B cell (primary cell): ENCODE measurements around the gene PRPSAP1. TPM values are rescaled to one million over a fixed set of nuclear protein-coding genes. Genes with fewer than 3 reads are reported as not detected.

ENCODE experiments used
- ATAC-seq: fragments of 200-7000 bp; cut with Tn5 transposase; one replicate; pipeline ENCODE4 v1.10.0; 2021; ENCODE audit warnings: low read depth, mild to moderate bottlenecking, moderate number of reproducible peaks, moderate library complexity
- CTCF ChIA-PET: fragments of 350-600 bp; sonication (Branson Sonifier 250); formaldehyde crosslinking; loops from one replicate; lab custom pipeline; 2021; ENCODE audit warnings: antibody characterized with exemption, inconsistent platforms; lab: Charles Lee
- POLR2A ChIA-PET: fragments of 350-600 bp; sonication (Branson Sonifier 250); formaldehyde crosslinking; loops from one replicate; lab custom pipeline; 2021; ENCODE audit warnings: antibody characterized with exemption; lab: Charles Lee
- DNase-seq: peaks from one replicate; pipeline ENCODE4 v3.0.0; 2013
- H2AFZ ChIP-seq: 2 replicates; pipeline ENCODE4 v1.6.1; 2012; ENCODE audit warnings: mild to moderate bottlenecking, low read depth, low read length; ENCODE audit not compliant: insufficient read depth, poor library complexity, severe bottlenecking
- H3K27ac ChIP-seq, 2 donors: 1 replicate in 1 of 2; 2 replicates in 1 of 2; pipeline ENCODE4 v1.5.1; 2012 to 2013; ENCODE audit warnings: low read length in 2 of 2, mild to moderate bottlenecking in 2 of 2, moderate library complexity in 1 of 2
- H3K27me3 ChIP-seq, 4 experiments: fragments of 200-600 bp in 1 of 4; sonication (generic) in 1 of 4; replicated peaks in 1 of 4; 1 replicate in 2 of 4; 2 replicates in 2 of 4; pipeline versions ENCODE4 v1.6.1 to v1.7.0; 2013 to 2016; ENCODE audit warnings: low read length in 3 of 4, mild to moderate bottlenecking in 2 of 4, mixed read lengths in 1 of 4, moderate library complexity in 1 of 4; ENCODE audit not compliant: insufficient read depth in 4 of 4, control insufficient read depth in 3 of 4; ENCODE audit errors: control extremely low read depth in 1 of 4
- H3K36me3 ChIP-seq, 2 experiments: replicated peaks in 1 of 2; 1 replicate in 1 of 2; 2 replicates in 1 of 2; pipeline versions ENCODE4 v1.6.1 to v1.7.1; 2013; ENCODE audit warnings: low read length in 1 of 2; ENCODE audit not compliant: insufficient read depth in 2 of 2, control insufficient read depth in 1 of 2; ENCODE audit errors: control extremely low read depth in 1 of 2, extremely low read depth in 1 of 2
- H3K4me1 ChIP-seq, 2 donors: fragments of 200-600 bp in 1 of 2; sonication (generic) in 1 of 2; 1 replicate in 1 of 2; 2 replicates in 1 of 2; pipeline versions ENCODE4 v1.5.1 to v1.6.1; 2013 to 2017; ENCODE audit warnings: low read length in 2 of 2; ENCODE audit not compliant: control insufficient read depth in 2 of 2, insufficient read depth in 2 of 2
- H3K4me2 ChIP-seq: replicated peaks from 2 replicates; pipeline ENCODE3; 2012; ENCODE audit warnings: mild to moderate bottlenecking, low read depth, low read length; ENCODE audit not compliant: poor library complexity, severe bottlenecking
- H3K4me3 ChIP-seq, 5 experiments: fragments of 200-600 bp in 1 of 5; sonication (generic) in 1 of 5; 1 replicate in 3 of 5; 2 replicates in 2 of 5; pipeline versions ENCODE4 v1.5.1 to v1.7.0; 2011 to 2016; ENCODE audit warnings: low read length in 4 of 5, mild to moderate bottlenecking in 4 of 5, low read depth in 2 of 5, control low read depth in 1 of 5, moderate library complexity in 1 of 5; ENCODE audit not compliant: insufficient read depth in 1 of 5; ENCODE audit errors: control extremely low read depth in 1 of 5, extremely low read depth in 1 of 5
- H3K79me2 ChIP-seq: fragments of 200-600 bp; sonication (generic); one replicate; pipeline ENCODE4 v1.6.0; 2016; ENCODE audit warnings: low read length; ENCODE audit not compliant: control insufficient read depth, insufficient read depth
- H3K9ac ChIP-seq: fragments of 200-600 bp; sonication (generic); 2 replicates; pipeline ENCODE4 v1.6.1; 2017; ENCODE audit warnings: mild to moderate bottlenecking, low read length, moderate library complexity
- H3K9me3 ChIP-seq, 3 donors: one replicate each; pipeline versions ENCODE4 v1.6.1 to v1.7.1; 2013; ENCODE audit warnings: low read length in 2 of 3; ENCODE audit not compliant: control insufficient read depth in 2 of 3, insufficient read depth in 1 of 3; ENCODE audit errors: control extremely low read depth in 1 of 3
- H4K20me1 ChIP-seq: 2 replicates; pipeline ENCODE4 v1.6.0; 2012; ENCODE audit warnings: mild to moderate bottlenecking, low read length; ENCODE audit not compliant: insufficient read depth, control insufficient read depth, poor library complexity, severe bottlenecking
- H3K27ac Mint-ChIP-seq: one replicate; pipeline ENCODE4 v1.8.0; 2021; ENCODE audit warnings: mixed read lengths
- H3K27me3 Mint-ChIP-seq: one replicate; pipeline ENCODE4 v1.8.0; 2021; ENCODE audit warnings: mixed read lengths
- H3K4me1 Mint-ChIP-seq: one replicate; pipeline ENCODE4 v1.8.0; 2021; ENCODE audit warnings: mixed read lengths
- H3K4me3 Mint-ChIP-seq: one replicate; pipeline ENCODE4 v1.8.0; 2021; ENCODE audit warnings: mixed read lengths
- H3K9me3 Mint-ChIP-seq: one replicate; pipeline ENCODE4 v1.8.0; 2022; ENCODE audit warnings: mixed read lengths; ENCODE audit not compliant: insufficient read depth
- EZH2 ChIP-seq: IDR thresholded peaks from 2 replicates; pipeline ENCODE4 v1.6.1; 2012; ENCODE audit warnings: borderline replicate concordance, low read depth, mild to moderate bottlenecking, moderate library complexity, low read length; ENCODE audit not compliant: insufficient read depth, poor library complexity, severe bottlenecking
- WGBS: methylation state at CpG from one replicate; pipeline ENCODE4 v1.1.5; 2013; ENCODE audit warnings: missing lambda C conversion rate; ENCODE audit not compliant: insufficient coverage; 5-methylcytosine and 5-hydroxymethylcytosine counted together
- intact Hi-C: fragments of 100-400 bp; cut with micrococcal nuclease; formaldehyde crosslinking; loops from one replicate; pipeline ENCODE4 v1.10.0; 2022
- polyA plus RNA-seq: library from polyadenylated mRNA; depleted of rRNA; stranded (reverse); fragments of >200 nt; gene quantifications from 2 replicates; pipeline ENCODE4 v1.2.3, GENCODE V29; 2012
- total RNA-seq, 2 donors: library from RNA; stranded (reverse); fragments of 120-200 nt in 1 of 2; gene quantifications; 1 replicate in 1 of 2; 2 replicates in 1 of 2; pipeline versions ENCODE4 v1.2.3 to v1.2.4, GENCODE V29; 2013 to 2022
- TF ChIP-seq, protein P1 (sequence below): fragments of 200-600 bp; IDR thresholded peaks from one replicate; pipeline ENCODE4 v1.8.0; 2022; ENCODE audit warnings: antibody characterized with exemption, mild to moderate bottlenecking

The PRPSAP1 gene
- total and polyA plus RNA-seq, 2 donors (not counting 1 experiment from before 2014, with no cell fraction given): 45.5 to 61.4 TPM

DNA sequence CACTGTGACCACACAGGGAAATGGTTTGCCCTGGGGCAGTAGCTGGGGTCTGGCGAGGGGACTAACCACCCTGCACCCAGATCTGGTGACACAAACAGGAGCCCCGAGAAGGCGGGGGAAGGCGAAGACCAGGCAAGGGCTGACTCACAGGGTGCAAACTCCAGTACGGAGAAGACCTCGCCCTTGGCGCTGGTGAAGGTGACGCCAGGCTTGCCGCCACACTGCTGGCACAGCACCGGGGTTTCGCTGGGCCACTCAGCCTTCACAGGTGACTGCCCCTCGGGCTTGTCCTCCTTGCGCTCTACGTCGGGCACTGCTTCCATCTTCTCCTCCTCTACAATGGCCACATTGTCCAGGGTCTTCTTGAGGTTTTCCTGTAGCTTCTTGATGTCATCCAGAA is 42.3 kb upstream of the PRPSAP1 start:
- H3K27ac ChIP-seq: no peak overlapping the region
- no peaks in the 10 kb centered on the region for H3K27me3 Mint-ChIP-seq
- ChIA-PET POLR2A (no interaction called here), CTCF (interaction anchor here (0.9 to 6.3 kb wide), 8 partner anchors 11 to 99 kb away, joined by 3 to 119 read pairs (median 30); partner anchors contain the start of gene SPHK1)
- no peak overlapping the region for H3K9ac ChIP-seq
- H3K9me3 ChIP-seq: no peaks in the 10 kb centered on the region
- no peaks in the 10 kb centered on the region for H3K27me3 ChIP-seq
- 97% methylated on average over 15 of the region's 15 CpGs for WGBS
- H4K20me1 ChIP-seq: peaks cover 20% of the 10 kb centered on the region
- no peak overlapping the region for H3K27ac Mint-ChIP-seq
- H3K4me3 ChIP-seq: no peak overlapping the region
- H3K79me2 ChIP-seq: peaks cover 17% of the 10 kb centered on the region
- no peak overlapping the region for H2AFZ ChIP-seq
- H3K4me1 Mint-ChIP-seq: no peaks in the 10 kb centered on the region
- no peak overlapping the region for H3K4me3 Mint-ChIP-seq
- H3K4me1 ChIP-seq: no peaks in the 10 kb centered on the region
- ATAC-seq (no peak), DNase-seq (no peak)
- intact Hi-C loops: no loop called here
- H3K36me3 ChIP-seq: peaks cover 0 to 84% of the 10 kb centered on the region in 2 experiments
- H3K4me2 ChIP-seq: no peak overlapping the region
- TF ChIP-seq, protein P1, sequence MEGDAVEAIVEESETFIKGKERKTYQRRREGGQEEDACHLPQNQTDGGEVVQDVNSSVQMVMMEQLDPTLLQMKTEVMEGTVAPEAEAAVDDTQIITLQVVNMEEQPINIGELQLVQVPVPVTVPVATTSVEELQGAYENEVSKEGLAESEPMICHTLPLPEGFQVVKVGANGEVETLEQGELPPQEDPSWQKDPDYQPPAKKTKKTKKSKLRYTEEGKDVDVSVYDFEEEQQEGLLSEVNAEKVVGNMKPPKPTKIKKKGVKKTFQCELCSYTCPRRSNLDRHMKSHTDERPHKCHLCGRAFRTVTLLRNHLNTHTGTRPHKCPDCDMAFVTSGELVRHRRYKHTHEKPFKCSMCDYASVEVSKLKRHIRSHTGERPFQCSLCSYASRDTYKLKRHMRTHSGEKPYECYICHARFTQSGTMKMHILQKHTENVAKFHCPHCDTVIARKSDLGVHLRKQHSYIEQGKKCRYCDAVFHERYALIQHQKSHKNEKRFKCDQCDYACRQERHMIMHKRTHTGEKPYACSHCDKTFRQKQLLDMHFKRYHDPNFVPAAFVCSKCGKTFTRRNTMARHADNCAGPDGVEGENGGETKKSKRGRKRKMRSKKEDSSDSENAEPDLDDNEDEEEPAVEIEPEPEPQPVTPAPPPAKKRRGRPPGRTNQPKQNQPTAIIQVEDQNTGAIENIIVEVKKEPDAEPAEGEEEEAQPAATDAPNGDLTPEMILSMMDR: no peak
- no peak for TF ChIP-seq EZH2
- no peaks in the 10 kb centered on the region for H3K9me3 Mint-ChIP-seq

DNA sequence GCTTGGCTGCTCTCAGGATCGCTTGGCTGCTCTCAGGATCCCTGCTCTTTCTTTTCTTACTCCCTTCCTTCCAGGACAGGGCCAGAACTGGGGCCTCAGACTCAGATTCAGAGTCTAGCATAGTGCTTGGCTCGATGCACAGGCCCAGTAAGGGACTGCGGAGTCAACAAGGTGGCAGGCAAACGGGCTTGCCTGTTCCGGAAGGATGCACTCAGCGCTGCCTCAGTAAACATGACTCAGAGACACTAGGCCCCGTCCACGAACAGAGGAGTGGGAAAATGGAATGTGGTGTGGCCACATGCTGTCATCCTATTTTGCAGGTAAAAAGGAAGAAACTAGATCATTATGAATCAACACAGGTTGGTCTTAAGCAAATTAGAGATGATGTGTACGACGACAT is 40.5 kb upstream of the PRPSAP1 start:
- Mint-ChIP-seq H3K27ac (no peak overlapping the region), H3K9me3 (no peaks in the 10 kb centered on the region), H3K27me3 (no peaks in the 10 kb centered on the region), H3K4me1 (no peaks in the 10 kb centered on the region), H3K4me3 (no peak overlapping the region)
- Histone ChIP-seq H3K9ac (no peak overlapping the region), H3K36me3 (peaks cover 0 to 75% of the 10 kb centered on the region in 2 experiments), H2AFZ (no peak overlapping the region), H3K4me3 (no peak overlapping the region), H3K79me2 (peaks cover 6% of the 10 kb centered on the region), H3K4me2 (no peak overlapping the region), H3K27ac (no peak overlapping the region), H4K20me1 (peaks cover 14% of the 10 kb centered on the region), H3K9me3 (no peaks in the 10 kb centered on the region), H3K4me1 (no peaks in the 10 kb centered on the region), H3K27me3 (no peaks in the 10 kb centered on the region)
- no peak for ATAC-seq
- intact Hi-C loops: no loop called here
- no peak for TF ChIP-seq EZH2
- TF ChIP-seq, protein P1: no peak
- ChIA-PET POLR2A (no interaction called here), CTCF (interaction anchor here (0.7 to 5.5 kb wide), 4 partner anchors 66 to 380 kb away, joined by 3 to 119 read pairs (median 4); no protein-coding TSS in a partner anchor)
- no peak for DNase-seq
- WGBS: 90% methylated on average over 8 of the region's 10 CpGs
